Right atrium auricular region (tissue), 2 donors: ENCODE results near the gene MMP15. TPM values are rescaled to one million over a fixed set of nuclear protein-coding genes. Genes with fewer than 3 reads are reported as not detected.

ENCODE experiments used
- DNase-seq: peaks from one replicate; pipeline ENCODE4 v3.0.0-alpha.2; 2019; ENCODE audit warnings: low spot score
- H3K27ac ChIP-seq, 2 donors: fragments of 200-600 bp; sonication (generic); 1 replicate in 1 of 2; 2 replicates in 1 of 2; pipeline ENCODE4 v1.5.1; 2016 to 2019
- H3K27me3 ChIP-seq, 2 donors: fragments of 200-600 bp; sonication (generic); one replicate each; pipeline versions ENCODE4 v1.5.1 to v1.6.0; 2017 to 2019
- H3K36me3 ChIP-seq: fragments of 200-600 bp; sonication (generic); one replicate; pipeline ENCODE4 v1.5.1; 2016
- H3K4me1 ChIP-seq, 2 donors: fragments of 200-600 bp; sonication (generic); one replicate each; pipeline versions ENCODE4 v1.5.1 to v1.6.0; 2017 to 2019
- H3K4me3 ChIP-seq, 2 donors: fragments of 200-600 bp; sonication (generic); 1 replicate in 1 of 2; 2 replicates in 1 of 2; pipeline ENCODE4 v1.5.1; 2017 to 2019; ENCODE audit warnings: mild to moderate bottlenecking in 1 of 2, moderate library complexity in 1 of 2
- H3K9me3 ChIP-seq, 2 donors: fragments of 200-600 bp; sonication (generic); one replicate each; pipeline ENCODE4 v1.5.1; 2019
- total RNA-seq, 2 donors: library from RNA; depleted of rRNA; stranded (reverse); fragments of >200 nt; gene quantifications; one replicate each; pipeline ENCODE4 v1.1.0, GENCODE V29; 2016
- TF ChIP-seq, protein P1 (sequence below), 2 donors: fragments of 200-600 bp; sonication (generic); IDR thresholded peaks; one replicate each; pipeline ENCODE4 v1.5.1; 2019; ENCODE audit warnings: antibody characterized with exemption in 2 of 2

The MMP15 gene
- total RNA-seq, 2 donors from 2014 or later: 36.9 to 52.3 TPM

DNA sequence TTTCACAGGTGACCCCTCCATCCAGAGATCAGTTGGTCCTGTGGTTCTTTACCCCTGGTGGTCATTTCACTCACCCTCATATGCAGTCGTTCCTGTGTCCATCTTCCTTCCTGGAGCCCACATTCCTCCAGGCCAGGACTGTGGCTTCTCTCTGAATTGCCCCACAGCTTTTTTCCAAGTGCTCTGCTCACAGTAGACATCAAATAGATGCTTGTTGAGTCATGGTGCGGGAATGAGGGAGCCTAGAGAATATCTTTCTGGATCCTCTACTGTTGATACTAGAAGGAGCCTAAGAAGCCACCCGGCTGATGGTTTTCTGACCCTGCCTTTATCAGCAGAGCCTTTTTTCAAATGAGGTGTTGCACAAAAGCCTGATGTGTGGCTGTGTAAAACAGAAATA, 13.9 kb upstream of the MMP15 start:
- peaks cover 24% of the 10 kb centered on the region for H3K36me3 ChIP-seq

DNA sequence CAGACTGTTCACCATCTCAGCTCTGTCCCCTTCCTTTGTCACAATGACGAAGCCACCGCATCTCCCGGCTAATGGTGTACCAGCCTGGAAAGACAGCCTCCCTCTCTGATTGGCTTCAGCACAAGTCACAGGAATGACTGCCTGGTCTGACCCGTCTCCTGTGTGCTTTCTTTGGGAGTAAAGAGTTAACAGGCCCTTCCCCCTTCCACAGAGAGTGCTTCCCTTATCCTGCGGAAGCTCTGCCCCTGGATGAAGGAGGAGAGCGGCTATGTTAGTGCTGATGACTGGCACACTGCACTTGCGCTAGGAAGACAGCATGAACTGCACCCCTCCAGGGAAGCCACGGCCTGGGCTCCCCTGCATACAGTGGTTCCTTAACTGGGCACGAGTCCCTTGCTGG, 13.1 kb upstream of the MMP15 start:
- Histone ChIP-seq H3K27me3 (no peaks in the 10 kb centered on the region), H3K36me3 (peaks cover 24% of the 10 kb centered on the region), H3K9me3 (no peaks in the 10 kb centered on the region), H3K4me3 (no peak overlapping the region), H3K27ac (no peak overlapping the region), H3K4me1 (no peaks in the 10 kb centered on the region)
- no peak for DNase-seq
- TF ChIP-seq, protein P1, sequence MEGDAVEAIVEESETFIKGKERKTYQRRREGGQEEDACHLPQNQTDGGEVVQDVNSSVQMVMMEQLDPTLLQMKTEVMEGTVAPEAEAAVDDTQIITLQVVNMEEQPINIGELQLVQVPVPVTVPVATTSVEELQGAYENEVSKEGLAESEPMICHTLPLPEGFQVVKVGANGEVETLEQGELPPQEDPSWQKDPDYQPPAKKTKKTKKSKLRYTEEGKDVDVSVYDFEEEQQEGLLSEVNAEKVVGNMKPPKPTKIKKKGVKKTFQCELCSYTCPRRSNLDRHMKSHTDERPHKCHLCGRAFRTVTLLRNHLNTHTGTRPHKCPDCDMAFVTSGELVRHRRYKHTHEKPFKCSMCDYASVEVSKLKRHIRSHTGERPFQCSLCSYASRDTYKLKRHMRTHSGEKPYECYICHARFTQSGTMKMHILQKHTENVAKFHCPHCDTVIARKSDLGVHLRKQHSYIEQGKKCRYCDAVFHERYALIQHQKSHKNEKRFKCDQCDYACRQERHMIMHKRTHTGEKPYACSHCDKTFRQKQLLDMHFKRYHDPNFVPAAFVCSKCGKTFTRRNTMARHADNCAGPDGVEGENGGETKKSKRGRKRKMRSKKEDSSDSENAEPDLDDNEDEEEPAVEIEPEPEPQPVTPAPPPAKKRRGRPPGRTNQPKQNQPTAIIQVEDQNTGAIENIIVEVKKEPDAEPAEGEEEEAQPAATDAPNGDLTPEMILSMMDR (IDR thresholded peaks at IDR 0.05): no peak

More for the DNA sequence above, 13.9 kb upstream of the MMP15 start:
- H3K27me3 ChIP-seq: no peaks in the 10 kb centered on the region
- DNase-seq: no peak
- no peaks in the 10 kb centered on the region for H3K9me3 ChIP-seq
- H3K27ac ChIP-seq: no peak overlapping the region
- TF ChIP-seq, protein P1 (IDR thresholded peaks at IDR 0.05): no peak
- H3K4me1 ChIP-seq: no peaks in the 10 kb centered on the region
- H3K4me3 ChIP-seq: no peak overlapping the region

DNA sequence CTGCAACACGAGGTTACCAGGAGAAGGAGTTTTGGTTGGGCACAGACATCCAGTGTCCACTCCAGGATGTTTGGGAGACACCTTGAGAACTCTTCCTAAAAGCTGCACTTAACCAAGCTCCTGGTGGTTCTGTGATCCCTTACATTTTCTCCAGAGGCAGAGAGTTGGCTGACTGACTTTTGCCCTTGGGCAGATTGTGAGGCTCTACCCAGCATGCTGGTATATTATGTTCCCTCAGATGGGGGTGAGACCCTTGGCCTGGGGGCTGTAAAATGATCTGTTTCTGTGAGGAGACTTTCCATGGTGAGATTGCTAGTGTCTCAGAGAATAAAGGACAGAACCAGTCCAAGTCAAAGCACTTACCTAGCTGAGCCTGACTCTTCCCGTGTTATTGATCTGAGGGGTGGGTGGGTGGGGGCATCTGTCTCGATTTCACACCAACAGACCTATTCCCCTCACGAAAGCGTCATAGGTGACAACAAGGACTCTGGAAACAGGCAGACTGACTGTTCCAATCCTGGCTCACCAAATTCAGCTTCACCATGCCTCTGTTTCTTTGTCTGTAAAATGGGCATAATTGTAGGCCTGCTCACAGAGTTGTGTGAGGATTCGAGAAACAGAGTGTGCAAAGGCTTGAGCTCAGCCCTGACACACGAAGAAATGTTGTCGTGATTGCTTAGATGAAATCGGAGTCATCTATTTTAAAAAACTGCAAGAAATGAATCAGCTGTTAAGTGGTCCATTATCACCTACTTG, 12.2 kb upstream of the MMP15 start:
- DNase-seq: no peak
- TF ChIP-seq, protein P1 (IDR thresholded peaks at IDR 0.05): no peak
- Histone ChIP-seq H3K9me3 (no peaks in the 10 kb centered on the region), H3K36me3 (peaks cover 24% of the 10 kb centered on the region), H3K4me1 (no peaks in the 10 kb centered on the region), H3K4me3 (no peak overlapping the region), H3K27me3 (no peaks in the 10 kb centered on the region), H3K27ac (no peak overlapping the region)

DNA sequence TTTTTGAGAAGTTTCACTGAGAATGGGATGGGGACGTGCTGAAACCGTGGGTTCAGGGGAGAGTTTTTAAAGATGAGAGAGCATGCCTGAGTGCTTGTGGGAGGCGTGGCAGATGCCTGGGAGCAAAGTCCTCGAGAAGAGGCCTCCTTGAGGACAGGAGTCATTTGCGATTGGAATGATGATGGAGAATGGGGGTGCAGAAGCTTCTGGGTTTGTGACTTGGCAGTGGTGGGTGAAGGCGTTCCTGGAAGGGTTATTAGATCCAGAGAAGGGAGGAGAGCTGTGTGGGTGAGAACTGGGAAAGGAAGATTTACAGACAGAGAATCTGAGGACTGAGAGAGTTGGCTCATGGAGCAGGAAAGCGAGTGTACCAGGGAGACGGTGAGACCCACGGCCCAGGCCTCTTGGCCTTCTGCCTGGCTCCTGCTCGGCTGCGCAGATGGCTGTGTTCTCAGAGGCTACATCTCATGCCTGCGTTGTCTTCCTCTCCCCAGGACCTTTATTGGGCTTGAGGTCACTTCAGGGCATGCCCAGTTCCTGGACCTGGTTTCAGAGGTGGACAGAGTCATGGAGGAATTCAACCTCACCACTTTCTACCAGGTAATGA, 8.6 kb upstream of the MMP15 start:
- TF ChIP-seq, protein P1 (IDR thresholded peaks at IDR 0.05): no peak
- H3K27me3 ChIP-seq: no peaks in the 10 kb centered on the region
- no peak overlapping the region for H3K4me3 ChIP-seq
- no peak for DNase-seq
- no peaks in the 10 kb centered on the region for H3K9me3 ChIP-seq
- H3K4me1 ChIP-seq: peaks cover 0 to 12% of the 10 kb centered on the region in 2 donors
- peaks cover 6% of the 10 kb centered on the region for H3K36me3 ChIP-seq
- H3K27ac ChIP-seq: no peak overlapping the region

DNA sequence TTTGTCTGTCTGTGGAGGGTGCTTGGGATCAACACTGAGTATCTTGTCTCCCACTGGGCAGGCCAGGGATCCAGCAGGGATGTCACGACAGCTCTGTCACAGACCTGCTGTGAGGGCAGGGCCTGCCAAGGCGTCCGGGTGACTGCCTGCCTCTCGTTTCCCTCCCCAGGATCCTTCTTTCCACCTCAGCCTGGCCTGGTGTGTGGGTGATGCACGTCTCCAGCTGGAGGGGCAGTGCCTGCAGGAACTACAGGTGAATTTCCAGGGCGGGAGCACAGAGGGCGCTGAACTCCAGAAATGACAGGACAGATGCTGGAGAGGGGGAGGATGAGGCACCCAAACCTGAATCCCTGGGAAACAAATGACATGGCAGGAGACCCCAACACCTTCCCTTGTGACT, 6.8 kb upstream of the MMP15 start:
- Histone ChIP-seq H3K27ac (no peak overlapping the region), H3K9me3 (no peaks in the 10 kb centered on the region), H3K36me3 (peaks cover 5% of the 10 kb centered on the region), H3K4me1 (peaks cover 0 to 31% of the 10 kb centered on the region in 2 donors), H3K4me3 (no peak overlapping the region), H3K27me3 (no peaks in the 10 kb centered on the region)
- DNase-seq: no peak
- TF ChIP-seq, protein P1 (IDR thresholded peaks at IDR 0.05): peak in 1 of 2 donors; percentile 10
